MCF 10A (cell line): ENCODE measurements around the gene IGDCC3. TPM values are rescaled to one million over a fixed set of nuclear protein-coding genes. Genes with fewer than 3 reads are reported as not detected.
A peak's percentile ranks its signal among the peaks of the same experiment; 100 is the strongest.

ENCODE experiments used
- BruUV-seq: library from RNA; stranded (reverse); fragments of 400-500 nt; replicated peaks from 2 replicates; lab custom pipeline; 2021; lab: Mats Ljungman, UMichigan
- CTCF ChIA-PET: fragments of 300-600 bp; sonication (Branson Sonifier 250); formaldehyde crosslinking; extraction: SDS; loops from one replicate; lab custom pipeline; 2021; ENCODE audit warnings: antibody characterized with exemption, inconsistent platforms; lab: Yijun Ruan, JAX
- POLR2A ChIA-PET: fragments of 300-600, 350-650 bp; sonication (Branson Sonifier 250); formaldehyde crosslinking; extraction: SDS; loops from one replicate; lab custom pipeline; 2020; ENCODE audit warnings: antibody characterized with exemption, inconsistent platforms; lab: Yijun Ruan, JAX
- DNase-seq: peaks from one replicate; pipeline ENCODE4 v3.0.0-alpha.2; 2018; ENCODE audit not compliant: unreplicated experiment
- H3K27ac Mint-ChIP-seq: one replicate; pipeline ENCODE4 v1.8.0; 2022; ENCODE audit warnings: mild to moderate bottlenecking, low read depth, mixed read lengths; ENCODE audit not compliant: unreplicated experiment
- H3K27me3 Mint-ChIP-seq: one replicate; pipeline ENCODE4 v1.8.0; 2022; ENCODE audit warnings: mixed read lengths; ENCODE audit not compliant: insufficient read depth, unreplicated experiment
- H3K36me3 Mint-ChIP-seq: one replicate; pipeline ENCODE4 v1.8.0; 2022; ENCODE audit warnings: mild to moderate bottlenecking, moderate library complexity, mixed read lengths; ENCODE audit not compliant: insufficient read depth, unreplicated experiment
- H3K4me1 Mint-ChIP-seq: one replicate; pipeline ENCODE4 v1.8.0; 2022; ENCODE audit warnings: mixed read lengths; ENCODE audit not compliant: insufficient read depth, unreplicated experiment
- H3K4me3 Mint-ChIP-seq: one replicate; pipeline ENCODE4 v1.8.0; 2022; ENCODE audit warnings: mild to moderate bottlenecking, moderate library complexity, mixed read lengths; ENCODE audit not compliant: unreplicated experiment
- H3K9me3 Mint-ChIP-seq: one replicate; pipeline ENCODE4 v1.8.0; 2022; ENCODE audit warnings: mixed read lengths; ENCODE audit not compliant: unreplicated experiment
- CTCF ChIP-seq: fragments of 200-600 bp; IDR thresholded peaks from one replicate; pipeline ENCODE4 v1.8.0; 2022; ENCODE audit warnings: antibody characterized with exemption, mild to moderate bottlenecking; ENCODE audit not compliant: unreplicated experiment
- intact Hi-C: fragments of 100-400 bp; cut with micrococcal nuclease; formaldehyde crosslinking; loops from 2 replicates; pipeline ENCODE4 v1.14.1; 2022
- total RNA-seq: library from RNA; stranded (reverse); gene quantifications from 2 replicates; pipeline ENCODE4 v1.2.3, GENCODE V29; 2022

Gene IGDCC3
- total RNA-seq, 1 experiment from 2014 or later, result not detected

GRCh38 chr15:65328506-65329287 lies 49.1 kb downstream of the IGDCC3 start:
- no peaks in the 10 kb centered on the region for H3K36me3 Mint-ChIP-seq
- H3K9me3 Mint-ChIP-seq, result no peaks in the 10 kb centered on the region
- CTCF ChIA-PET, result interaction anchor here (0.7 to 1.0 kb wide), 2 partner anchors 57 to 1342 kb away, joined by 3 read pairs; no protein-coding TSS in a partner anchor
- no peaks in the 10 kb centered on the region for H3K27me3 Mint-ChIP-seq
- no peak for TF ChIP-seq CTCF
- H3K4me3 Mint-ChIP-seq, result no peak overlapping the region
- POLR2A ChIA-PET, result no interaction called here
- no peak for DNase-seq
- H3K4me1 Mint-ChIP-seq, result no peaks in the 10 kb centered on the region
- intact Hi-C loops, result no loop called here
- no TSS peak for BruUV-seq
- H3K27ac Mint-ChIP-seq, result no peak overlapping the region

DNA sequence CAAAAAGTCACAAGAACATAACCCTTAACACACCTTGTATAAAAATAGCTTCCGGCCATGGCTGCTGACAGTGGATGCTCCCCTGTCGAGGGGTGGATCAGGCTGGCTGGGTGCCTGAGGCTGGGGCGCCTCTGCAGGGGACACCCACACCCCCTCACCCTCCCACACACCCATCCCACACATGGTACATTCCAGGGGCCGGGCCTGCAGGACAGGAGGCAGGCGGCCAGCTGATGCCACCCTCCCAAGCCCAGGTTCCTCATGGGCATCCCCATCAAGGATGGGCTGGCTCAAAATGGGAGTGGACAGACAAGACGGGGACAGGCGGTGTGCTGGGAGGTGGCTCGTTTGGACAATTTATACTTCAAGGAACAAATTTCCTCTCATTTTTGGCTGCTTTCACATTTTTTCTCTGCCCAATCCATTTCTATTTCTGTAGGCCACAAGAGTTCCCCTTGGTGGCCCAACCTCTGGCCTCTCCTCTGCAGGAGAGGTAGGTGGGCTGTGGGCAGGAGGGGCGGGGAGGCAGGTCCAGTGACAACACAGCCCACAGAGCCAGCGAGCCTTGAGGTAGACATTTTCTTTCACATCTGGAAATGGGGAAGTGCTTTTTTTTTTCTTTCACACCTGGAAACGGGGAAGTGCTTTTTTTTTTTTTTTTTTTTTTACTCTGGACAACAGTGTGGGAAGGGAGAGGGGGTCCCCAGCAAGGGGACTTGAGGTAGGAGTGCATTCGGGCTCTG lies 50.0 kb downstream of the IGDCC3 start:
- no peaks in the 10 kb centered on the region for H3K4me1 Mint-ChIP-seq
- POLR2A ChIA-PET, result no interaction called here
- intact Hi-C loops, result no loop called here
- H3K36me3 Mint-ChIP-seq, result no peaks in the 10 kb centered on the region
- no peak for TF ChIP-seq CTCF
- DNase-seq, result no peak
- no TSS peak for BruUV-seq
- no peaks in the 10 kb centered on the region for H3K9me3 Mint-ChIP-seq
- peak overlapping the region; percentile 39 for H3K27ac Mint-ChIP-seq
- no peaks in the 10 kb centered on the region for H3K27me3 Mint-ChIP-seq
- CTCF ChIA-PET, result interaction anchor here (1.0 kb wide), 1 partner anchor 59 kb away, joined by 3 read pairs; no protein-coding TSS in a partner anchor
- H3K4me3 Mint-ChIP-seq, result no peak overlapping the region

GRCh38 chr15:65326818-65327217 lies 51.0 kb downstream of the IGDCC3 start:
- ChIA-PET POLR2A (no interaction called here), CTCF (interaction anchor here (1.0 to 2.0 kb wide), 2 partner anchors 59 to 60 kb away, joined by 3 to 8 read pairs; no protein-coding TSS in a partner anchor)
- no peak overlapping the region for H3K27ac Mint-ChIP-seq
- no peaks in the 10 kb centered on the region for H3K4me1 Mint-ChIP-seq
- no peaks in the 10 kb centered on the region for H3K36me3 Mint-ChIP-seq
- no peak for DNase-seq
- no peak overlapping the region for H3K4me3 Mint-ChIP-seq
- no peaks in the 10 kb centered on the region for H3K27me3 Mint-ChIP-seq
- no TSS peak for BruUV-seq
- no peak for TF ChIP-seq CTCF
- H3K9me3 Mint-ChIP-seq, result no peaks in the 10 kb centered on the region
- intact Hi-C loops, result no loop called here

DNA sequence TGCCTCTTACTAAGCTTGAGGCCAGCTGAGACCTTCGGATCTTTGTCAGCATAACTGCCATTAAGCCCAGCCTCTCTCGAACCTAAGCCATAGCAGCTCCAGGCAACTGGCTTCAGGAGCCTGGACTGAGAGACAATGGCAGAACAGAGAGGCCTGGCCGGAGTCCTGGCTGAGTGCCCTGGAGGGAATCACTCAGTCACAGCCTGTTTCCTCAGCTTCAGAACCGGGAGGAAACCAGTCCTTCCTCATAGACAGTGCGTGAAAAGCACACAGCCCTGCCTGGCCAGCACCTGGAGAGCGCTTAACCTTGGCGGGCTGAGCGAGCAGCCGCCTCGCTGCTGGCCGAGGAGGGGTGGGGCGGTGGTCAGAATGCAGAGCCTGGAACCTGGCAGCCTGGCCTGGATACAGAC lies 51.7 kb downstream of the IGDCC3 start:
- no peak for DNase-seq
- H3K36me3 Mint-ChIP-seq, result no peaks in the 10 kb centered on the region
- H3K27ac Mint-ChIP-seq, result no peak overlapping the region
- no peak overlapping the region for H3K4me3 Mint-ChIP-seq
- H3K4me1 Mint-ChIP-seq, result no peaks in the 10 kb centered on the region
- POLR2A ChIA-PET, result no interaction called here
- no TSS peak for BruUV-seq
- H3K9me3 Mint-ChIP-seq, result no peaks in the 10 kb centered on the region
- H3K27me3 Mint-ChIP-seq, result no peaks in the 10 kb centered on the region
- no peak for TF ChIP-seq CTCF
- CTCF ChIA-PET, result interaction anchor here (0.6 to 2.0 kb wide), 3 partner anchors 47 to 61 kb away, joined by 3 to 8 read pairs (median 5); no protein-coding TSS in a partner anchor
- intact Hi-C loops, result no loop called here
